ENCODE results near the gene C6orf136.
"Not testable (repeated sequence)": the region's sequence is repeated elsewhere in the genome, so short reads cannot be mapped to it uniquely, and the experiment has no call there.

Gene C6orf136

DNA sequence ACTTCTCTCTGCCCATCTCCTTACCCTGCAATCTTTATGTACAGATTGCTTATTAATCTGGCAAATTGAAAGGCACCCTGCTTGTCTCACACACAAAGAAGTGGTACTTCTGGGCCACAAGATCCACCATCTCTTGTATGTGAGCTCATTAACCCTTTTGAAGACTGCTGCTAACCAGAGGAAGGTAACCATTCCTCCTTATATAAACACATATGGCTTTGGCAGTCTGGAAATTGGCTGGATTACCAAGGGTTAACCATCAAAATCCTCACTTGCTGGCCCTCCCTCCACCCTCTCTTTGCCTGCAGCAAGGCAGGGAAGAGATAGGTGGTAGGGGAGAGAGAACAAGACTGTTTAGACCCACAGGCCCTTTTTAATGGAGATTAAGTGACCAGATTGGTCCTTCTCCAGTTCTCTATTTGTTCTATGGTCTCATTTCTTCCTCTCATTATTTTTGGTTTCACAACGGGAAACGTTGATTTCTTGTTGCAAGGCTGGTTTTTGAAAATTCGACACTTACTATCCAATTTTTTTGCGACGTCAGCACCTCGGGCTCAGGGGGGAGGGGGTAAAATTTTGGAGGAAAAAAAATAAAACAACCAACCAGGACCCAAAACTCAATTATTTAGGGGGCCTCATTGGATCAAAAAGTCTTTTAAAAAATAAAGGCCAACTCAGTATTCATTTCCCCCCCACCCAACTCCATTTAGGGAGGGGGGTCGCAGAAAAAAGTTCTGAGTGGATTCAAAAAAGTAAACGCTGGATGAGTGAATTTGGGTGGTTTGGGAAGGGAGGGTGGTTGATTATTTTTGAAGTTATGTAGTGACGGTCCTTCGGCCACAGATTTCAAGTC is 30.7 kb upstream of the C6orf136 start:
- DNase-seq: no peak

DNA sequence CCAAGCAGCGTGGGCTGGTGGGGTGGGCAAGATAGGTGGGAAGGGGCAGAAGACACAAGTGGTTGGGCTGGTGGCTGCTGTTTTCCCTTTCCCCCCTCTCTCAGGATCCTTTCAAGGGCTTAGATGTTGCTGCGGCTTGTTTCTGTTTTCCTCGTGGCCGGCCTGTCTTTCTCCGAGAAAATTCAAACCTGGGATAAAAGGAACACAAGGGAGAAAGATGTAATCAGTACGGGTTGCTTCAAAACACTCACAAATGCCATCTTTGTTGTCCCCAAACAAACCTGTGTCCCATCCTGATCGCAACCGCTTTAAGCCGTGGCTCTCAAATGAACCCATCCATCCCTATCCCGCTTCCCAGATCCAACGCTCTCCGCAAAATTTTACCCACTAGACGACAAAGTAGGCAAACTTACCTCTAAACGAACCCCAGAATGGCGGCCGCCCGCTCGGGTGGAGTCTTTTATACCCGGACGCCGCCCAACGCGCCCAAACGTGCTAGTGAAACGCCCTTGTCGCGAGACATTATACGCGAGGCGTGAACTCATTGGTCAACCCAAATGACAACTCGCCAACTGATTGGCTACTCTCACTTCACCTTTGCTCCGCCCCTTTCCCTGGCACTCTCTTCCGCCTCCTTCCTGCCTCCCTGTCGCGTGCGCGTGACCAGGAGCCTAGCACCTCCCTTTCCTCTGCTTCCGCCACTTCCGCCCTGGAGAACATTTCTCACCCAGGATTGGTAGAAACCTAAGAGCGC is 29.9 kb upstream of the C6orf136 start, which contains the start of gene PPP1R10:
Gene PPP1R10 (minus strand): TSS at position 433 of the 754 bp plus-strand sequence. CDS start 7,299 bp downstream, outside the sequence.
- peak; percentile 96 for DNase-seq

DNA sequence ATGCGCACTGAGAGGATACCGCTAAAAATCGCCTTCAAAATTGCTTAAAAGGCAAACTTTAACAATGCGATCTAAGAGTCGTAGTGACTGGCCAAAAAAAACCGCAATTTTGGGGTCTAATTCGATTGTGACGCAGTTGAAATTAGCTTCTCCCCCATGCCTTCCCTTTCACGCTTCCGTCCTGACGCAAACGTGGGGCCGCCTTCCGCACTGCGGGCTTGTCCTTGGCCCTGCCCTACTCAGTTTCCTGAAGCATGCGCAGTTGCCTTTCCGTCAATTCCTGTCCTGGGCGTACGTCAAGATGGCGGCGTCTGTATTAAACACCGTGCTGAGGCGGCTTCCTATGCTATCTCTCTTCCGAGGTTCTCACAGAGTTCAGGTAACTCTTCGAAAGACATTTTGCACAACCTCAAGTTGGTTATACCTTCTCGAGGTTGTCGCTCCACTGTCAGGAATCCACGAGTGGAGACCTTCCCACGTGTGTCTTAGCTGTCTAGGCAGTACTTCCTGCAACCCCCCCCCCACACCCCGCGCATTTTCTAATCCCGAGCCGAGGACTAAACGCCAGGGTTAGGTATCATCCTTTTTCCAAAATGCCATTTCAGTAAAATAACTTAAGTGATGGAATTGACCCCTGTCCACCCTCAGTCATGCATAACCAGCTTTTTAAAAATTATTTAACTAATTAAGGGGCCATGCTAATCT is 29.2 kb upstream of the C6orf136 start, which contains the start of gene MRPS18B:
Gene MRPS18B (plus strand): TSS at position 276 of the 705 bp plus-strand sequence. CDS start 26 bp downstream, at position 302.
- DNase-seq: peak; percentile 96

DNA sequence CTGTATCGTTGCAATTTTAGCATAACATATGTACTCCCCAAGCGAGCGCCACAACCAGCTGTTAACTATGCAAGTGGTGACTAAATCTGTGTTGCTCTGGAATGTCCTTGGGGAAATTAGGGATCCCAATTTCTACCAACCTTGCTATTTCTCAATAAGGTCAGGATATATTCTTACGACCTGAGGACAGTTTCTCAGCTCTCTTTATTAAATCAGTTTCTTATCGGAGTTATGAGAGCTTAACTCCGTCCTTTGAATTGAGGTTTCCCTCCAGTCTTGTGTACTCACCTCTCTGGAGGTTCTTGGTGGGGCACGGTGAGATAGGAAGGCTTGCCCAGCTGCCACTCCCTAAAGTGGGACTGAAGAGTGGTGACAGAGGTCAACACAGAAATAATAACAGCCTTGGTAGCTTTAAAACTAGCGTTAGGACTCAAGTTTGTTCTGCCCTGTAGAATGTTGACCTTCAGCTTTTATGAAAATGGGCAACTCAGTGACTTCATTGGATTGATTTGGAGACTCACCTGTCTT is 28.6 kb upstream of the C6orf136 start:
- DNase-seq: no peak

DNA sequence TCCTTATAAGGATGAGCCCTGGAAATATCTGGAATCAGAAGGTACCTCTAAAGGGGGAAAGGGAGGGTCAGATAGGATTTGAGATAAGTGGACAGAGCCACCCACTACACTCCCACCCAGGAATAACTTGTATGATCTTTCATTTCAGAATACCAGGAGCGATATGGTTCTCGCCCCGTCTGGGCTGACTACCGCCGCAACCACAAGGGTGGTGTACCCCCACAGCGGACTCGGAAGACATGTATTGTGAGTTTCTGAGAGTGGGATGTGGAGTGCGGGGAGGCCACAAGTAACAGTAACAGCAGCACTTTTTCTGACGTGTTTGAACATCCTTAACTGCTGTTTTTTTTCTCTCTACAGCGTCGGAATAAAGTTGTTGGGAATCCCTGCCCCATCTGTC is 27.4 kb upstream of the C6orf136 start:
- DNase-seq: no peak

DNA sequence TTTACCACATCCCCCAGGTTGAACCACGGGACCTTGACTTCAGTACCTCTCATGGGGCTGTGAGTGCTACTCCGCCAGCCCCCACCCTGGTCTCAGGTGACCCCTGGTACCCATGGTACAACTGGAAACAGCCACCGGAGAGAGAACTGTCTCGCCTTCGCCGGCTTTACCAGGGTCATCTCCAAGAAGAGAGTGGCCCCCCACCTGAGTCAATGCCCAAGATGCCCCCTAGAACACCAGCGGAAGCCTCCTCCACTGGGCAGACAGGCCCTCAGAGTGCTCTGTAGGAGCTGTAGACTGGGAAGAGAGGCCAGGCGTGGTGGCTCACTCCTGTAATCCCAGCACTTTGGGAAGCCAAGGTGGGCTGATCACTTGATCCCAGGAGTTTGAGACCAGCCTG is 21.4 kb upstream of the C6orf136 start:
- DNase-seq: no peak

DNA sequence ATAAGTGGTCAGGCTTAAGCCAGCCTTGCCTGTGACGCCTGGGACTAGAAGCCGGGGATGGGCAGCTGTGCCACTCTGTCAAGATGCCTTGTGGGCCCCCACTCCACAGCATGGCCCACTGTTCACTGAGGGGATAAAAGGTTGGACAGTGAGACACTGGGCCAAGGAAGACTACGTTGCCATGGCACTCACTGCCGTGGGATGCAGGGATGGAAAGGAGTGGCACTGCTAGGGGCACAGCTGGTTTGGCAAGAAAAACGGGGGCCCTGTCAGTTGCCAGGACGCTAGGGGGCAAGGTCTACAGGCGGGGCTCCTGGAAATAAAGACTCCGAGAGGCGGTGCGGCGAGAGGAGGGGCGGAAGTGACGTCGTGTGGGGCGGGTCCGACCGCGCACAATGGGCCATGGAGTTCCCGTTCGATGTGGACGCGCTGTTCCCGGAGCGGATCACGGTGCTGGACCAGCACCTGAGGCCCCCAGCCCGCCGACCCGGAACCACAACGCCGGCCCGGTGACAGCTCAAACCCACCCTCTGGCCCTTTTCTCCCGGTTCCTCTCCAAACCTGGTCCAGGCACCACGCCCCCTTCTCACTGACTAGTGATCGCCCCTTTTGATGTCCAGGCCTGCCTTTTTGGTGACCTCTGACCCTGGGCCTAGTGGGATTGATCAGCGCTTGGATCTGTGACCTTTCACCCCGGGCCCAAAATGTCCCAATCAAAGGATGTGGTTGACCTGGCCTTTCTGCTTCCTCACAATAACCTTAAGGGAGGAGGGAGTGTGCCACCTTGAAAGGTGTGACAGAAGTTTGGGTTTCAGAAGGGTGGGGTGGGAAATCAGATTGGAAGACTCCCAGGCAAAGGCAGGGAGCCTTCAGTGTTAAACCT is 20.2 kb upstream of the C6orf136 start, which contains the start of gene ATAT1:
Gene ATAT1 (plus strand): TSS at position 391 of the 883 bp plus-strand sequence.
- DNase-seq: peak; percentile 92

DNA sequence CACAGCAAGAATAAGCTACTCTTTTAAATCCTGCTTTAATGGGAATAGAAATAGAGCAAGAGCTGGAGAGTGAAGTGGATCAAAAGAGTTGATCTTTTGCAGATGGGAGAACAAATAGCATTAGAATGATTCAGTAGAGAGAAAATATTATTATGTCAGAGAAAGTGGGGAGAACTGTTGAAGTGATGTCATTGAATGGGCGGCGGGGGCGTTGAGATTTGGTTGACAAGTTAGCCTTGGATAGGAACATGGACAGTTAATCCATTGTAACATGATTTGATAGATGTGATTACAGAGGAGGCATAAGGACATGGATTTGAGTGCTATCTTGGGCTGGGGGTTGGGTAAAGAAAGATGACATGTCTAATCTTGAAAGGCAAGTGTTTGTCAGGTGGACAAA is 11.1 kb upstream of the C6orf136 start:
- DNase-seq: no peak

DNA sequence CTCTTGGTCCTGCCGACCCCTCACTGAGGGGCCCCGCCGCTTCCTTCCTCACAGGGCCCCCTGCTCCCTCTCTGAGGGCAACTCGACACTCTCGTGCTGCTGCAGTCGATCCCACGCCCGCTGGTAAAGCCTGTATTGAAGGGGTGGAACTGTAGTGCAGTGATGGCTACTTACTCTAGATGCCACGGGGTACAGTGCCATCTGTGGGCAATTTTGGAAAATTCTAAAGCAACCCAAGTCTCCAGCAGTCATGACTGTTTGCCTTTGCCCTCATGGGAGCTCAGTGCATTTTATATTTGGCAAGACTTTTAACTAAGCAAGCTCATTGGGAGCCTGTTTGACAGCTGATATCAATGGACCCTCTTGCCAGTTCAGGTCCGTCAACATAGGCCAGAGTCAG is 6.5 kb upstream of the C6orf136 start:
- no peak for DNase-seq

DNA sequence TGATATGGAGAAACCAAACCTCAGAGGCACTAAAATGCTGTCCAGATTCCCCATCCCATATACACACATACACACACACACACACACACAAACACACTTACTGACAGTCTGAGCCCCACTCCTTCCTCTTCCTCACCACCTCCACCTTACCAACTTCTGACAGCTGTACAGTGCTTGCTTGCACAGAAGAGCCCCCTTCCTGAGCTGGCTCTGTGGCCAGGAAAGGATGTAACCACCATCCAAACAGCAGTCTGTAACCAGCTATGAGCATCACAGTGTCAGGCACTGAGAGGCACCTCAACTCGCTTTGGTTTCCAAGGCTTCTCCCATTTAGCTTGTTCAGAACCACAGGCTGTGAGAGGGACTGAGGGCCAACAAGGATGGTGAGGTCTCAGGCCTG is 5.9 kb upstream of the C6orf136 start:
- no peak for DNase-seq

DNA sequence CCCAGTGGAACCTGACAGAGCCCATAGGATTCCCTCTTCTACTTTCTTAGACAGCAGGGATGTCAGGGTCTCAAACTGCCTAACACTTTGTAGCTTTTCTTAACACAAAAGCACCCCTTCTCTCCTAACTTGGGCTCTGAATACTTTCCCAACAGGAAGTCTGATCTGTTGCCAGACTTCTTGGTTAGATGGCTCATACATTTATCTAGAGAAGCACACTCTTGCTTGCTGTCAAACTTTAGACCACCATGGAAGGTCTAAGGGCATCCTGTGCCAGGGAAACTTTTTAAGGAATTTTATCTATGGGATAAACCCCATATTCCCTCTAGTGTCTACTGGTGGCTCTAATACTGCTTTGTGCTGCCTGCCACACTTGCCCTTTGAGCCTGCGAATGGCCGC is 3.3 kb upstream of the C6orf136 start:
- DNase-seq: no peak

DNA sequence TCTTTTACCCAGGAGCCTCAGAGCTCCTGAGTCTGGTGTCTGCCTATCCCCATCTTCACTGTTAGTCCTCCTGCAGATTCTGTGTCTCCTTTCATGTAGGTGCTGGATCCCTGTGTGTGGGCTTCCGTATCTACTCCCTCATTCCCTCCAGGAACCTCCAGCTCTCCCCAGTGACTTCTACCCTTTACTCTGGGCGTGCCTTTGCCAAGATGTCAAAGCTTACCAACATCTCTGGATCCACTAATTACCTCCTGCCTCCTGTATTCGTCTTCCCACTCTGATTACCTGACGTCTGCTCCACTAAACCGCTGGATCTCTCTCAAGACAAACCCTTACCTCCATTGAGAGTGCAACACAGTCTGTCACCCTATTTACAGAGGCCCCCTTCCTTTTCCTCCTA is 2.2 kb upstream of the C6orf136 start:
- no peak for DNase-seq

DNA sequence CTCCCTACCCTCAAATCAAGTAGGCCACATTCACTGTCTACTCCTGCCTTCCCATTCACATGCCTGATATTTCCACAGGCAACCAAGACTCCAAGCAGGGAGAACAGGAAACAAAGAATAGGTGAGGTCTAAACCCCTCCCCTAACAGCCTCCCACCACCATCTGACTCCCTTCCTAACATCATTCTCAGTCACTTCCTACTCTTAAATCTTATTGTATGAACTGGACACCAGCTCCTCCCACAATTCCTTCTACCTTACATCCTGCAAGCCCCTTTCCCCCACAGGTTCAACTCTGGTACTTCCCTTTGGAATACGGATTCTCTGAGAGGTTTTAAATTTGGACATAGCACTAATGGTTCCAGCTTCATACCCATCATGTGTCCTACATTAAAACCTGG is 944 bp upstream of the C6orf136 start:
- DNase-seq: no peak

DNA sequence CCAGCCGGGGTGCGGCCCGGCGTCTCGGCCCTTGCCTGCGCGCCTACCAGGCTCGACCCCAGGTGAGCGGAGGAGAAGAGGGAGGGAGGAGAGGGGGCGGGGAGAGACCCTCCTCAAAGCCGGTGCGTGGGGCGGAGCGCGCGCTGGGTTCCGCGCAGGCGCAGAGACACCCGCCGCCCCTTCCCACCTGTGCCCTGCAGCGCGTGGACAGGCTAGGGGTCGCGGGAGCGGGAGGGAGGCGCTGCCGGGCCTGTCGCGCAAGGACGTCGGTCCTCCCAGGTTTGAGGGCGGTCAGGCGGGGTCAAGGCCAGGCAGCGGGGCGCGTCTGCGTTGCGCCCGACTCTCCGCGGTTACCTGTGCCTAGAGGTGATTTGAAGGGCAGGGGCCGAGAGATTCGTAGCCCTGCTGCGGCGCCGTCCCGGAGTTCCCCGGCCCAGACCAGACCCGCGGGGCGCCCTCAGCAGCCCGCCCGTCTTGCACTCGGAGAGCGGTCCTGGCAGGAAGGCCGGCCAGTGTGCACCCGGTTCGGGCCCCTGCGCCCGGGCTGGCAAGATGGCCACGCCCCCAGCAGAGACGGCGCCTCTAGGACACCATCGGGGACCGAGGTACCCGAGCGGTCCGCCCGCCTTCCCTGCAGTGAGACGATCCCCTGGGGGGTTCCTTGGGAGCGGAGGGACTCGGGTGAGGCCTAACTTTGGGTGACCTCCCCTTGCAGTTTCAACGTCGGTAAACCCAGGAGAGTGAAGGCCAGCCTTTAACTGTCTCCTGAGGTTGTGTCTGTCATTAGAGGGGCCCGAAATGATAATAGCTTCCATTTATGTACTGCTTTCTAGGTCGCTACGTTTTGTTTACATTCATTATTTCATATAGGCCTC is 546 bp downstream of the C6orf136 start:
- peak; percentile 74 for DNase-seq

DNA sequence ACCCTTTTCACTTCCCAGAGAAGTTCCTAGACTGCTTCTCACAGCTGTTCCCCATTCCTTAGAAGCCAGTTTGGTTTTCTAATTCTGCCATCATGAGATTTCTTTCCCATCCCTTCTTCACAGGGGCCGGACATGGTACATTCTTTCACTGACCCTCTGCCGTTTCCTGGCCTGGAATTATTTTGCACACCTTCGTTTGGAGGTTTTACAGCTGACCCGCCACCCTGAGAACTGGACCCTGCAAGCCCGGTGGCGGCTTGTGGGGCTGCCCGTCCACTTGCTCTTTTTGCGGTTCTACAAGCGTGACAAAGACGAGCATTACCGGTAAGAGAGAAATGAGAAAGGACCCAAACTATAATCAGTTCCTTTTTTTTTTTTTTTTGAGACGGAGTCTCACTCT is 4.2 kb downstream of the C6orf136 start:
- DNase-seq: no peak

DNA sequence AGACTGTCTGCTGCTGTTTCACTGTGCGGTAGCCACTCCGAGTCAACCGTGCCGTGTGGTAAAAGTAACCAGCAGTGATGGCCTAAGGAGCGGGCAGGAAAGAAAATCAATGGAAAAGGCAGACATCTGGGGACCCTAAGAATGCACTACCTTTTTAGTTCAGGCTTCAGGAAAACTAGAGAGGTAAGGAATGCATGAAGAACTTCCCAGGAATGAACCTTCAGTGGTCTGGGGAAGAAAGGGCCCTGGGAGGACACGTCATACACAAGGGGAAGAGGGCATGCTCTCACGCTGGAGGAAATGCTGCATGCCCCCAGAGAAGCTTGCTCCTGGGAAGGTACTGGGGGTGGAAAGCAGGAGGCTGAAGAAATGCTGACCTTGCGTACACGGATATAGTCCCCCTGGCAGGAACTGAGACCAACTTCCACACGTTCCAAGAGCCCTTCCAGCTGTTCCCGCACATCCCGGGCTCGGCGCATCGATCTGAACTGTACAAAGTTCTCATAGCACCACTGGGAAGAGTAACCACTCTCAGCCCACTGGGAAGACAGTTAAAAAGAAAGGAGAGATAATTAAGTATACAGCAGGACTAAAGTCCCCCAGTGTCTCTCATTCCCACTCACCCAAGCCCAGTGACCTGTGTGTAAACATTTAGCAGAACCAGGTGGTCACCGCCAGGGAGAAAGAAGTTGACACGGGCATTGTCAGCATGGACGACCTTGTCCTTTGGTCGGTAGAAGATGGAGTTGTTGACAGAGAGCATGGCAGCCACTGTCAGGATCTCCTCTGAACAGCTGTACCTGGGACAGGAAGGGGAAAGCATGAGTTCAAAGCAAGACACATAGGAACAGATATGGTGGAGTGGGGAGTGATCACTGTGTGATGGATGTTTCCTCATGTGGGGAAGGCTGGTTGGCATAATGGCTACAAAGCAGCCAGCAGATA is 8.1 kb downstream of the C6orf136 start:
- no peak for DNase-seq

DNA sequence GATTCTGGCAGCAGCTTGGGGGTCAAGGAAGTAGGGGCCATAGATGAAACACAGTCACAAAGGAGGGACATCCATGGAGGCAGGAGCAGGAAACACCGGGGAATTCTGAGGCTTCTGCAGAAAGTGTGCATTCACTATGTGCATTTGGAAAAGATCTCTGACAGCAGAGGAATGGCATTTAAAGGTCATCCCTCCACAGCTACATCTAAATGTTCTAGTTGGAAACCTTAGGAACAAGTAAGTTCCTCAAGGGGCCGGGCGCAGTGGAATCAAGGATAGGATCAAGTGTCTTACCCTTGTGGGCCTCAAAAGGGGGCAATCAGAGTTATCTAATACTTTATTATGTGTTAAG is 8.8 kb downstream of the C6orf136 start:
- no peak for DNase-seq

DNA sequence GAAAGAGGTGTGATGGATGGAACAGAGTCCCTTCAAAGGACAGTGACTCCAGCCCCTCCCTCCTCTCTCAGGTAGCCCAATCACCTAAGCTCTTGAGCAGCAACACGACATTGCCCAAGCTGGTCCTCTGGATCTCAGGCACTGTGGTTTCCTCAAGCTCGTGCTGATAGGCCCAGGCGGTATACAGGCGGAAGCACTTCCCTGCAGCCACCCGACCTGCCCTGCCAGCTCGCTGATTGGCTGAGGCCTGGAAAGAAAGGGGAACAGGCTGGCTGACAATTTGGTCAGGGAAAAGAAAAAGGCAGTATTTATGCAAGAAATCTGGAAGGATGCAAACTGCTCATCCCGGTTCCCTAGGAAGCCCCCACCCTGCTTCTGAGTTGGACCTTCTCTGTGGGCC is 9.6 kb downstream of the C6orf136 start:
- DNase-seq: no peak

DNA sequence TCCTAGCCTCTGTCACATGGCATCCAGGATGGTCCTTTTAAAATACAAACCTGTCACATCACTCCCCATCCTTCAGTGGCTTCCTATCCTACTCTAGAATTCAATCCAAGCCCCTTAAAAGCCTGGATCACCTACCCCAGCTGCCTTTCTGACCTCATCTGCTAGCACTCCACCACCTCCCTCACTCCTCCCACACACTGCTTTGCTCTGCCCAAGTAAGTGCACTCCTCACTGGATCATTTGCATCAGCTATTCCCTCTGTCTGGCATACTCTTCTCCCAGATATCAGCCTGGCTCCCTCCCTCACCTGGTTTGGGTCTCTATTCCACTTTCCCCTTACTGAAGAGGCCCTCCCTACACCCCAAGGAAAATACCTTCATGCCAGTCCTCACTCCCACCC is 10.5 kb downstream of the C6orf136 start:
- DNase-seq: no peak

DNA sequence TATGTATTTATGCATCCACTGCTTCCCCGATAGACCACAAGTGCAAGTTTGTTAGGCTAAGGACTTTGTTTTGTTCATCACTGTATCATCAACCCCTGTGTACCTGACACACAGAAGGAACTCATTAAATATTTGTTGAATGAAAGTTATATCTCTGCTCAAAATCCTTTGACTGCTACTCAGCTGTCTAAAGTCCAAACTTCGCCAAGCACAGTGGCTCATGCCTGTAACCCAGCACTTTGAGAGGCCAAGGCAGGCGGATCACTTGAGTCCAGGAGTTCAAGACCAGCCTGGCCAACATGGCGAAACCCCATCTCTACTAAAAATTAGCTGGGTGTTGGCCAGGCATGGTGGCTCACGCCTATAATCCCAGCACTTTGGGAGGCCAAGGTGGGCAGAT is 11.0 kb downstream of the C6orf136 start:
- DNase-seq: not testable (repeated sequence)

Measured in activated CD8-positive, alpha-beta memory T cell treated with anti-CD3 and anti-CD28 coated beads, Interleukin-2, amount 50 U/mL, for 4 hours (primary cell).